Stomach (tissue), 4 donors: ENCODE data around the gene EML6.

Source experiments
- CTCF ChIP-seq, 7 experiments: fragments of 450-650 bp in 4 of 7; fragments of 200-600 bp in 3 of 7; sonication (generic) in 3 of 7; IDR thresholded peaks; one replicate each; pipeline ENCODE4 v1.5.1; 2016 to 2019; ENCODE audit warnings: antibody characterized with exemption in 7 of 7, control low read depth in 2 of 7, mild to moderate bottlenecking in 1 of 7
- EP300 ChIP-seq: sonication (generic); formaldehyde crosslinking; IDR thresholded peaks from one replicate; pipeline ENCODE4 v1.6.1; 2017; ENCODE audit warnings: antibody characterized with exemption
- POLR2A ChIP-seq, 4 donors: fragments of 450-650 bp; IDR thresholded peaks; one replicate each; pipeline ENCODE4 v1.6.1; 2016; ENCODE audit warnings: antibody characterized with exemption in 4 of 4, control low read depth in 2 of 4, mild to moderate bottlenecking in 1 of 4, moderate library complexity in 1 of 4
- POLR2AphosphoS5 ChIP-seq, 3 donors: sonication (generic); formaldehyde crosslinking; IDR thresholded peaks; one replicate each; pipeline ENCODE4 v1.6.1; 2016; ENCODE audit warnings: antibody characterized with exemption in 3 of 3

- TF ChIP-seq CTCF (IDR thresholded peaks at IDR 0.05) (no peak), POLR2AphosphoS5 (IDR thresholded peaks at IDR 0.05) (no peak), POLR2A (IDR thresholded peaks at IDR 0.05) (no peak), EP300 (no peak)
These were observed 175.2 kb downstream of the EML6 start for GRCh38 chr2:54898456-54899226.
